NCI-H748 treated with DMSO at 0.1 percent for 48 hours (cell line): ENCODE results near the gene GPR39.

Experiments
- DNase-seq: peaks from one replicate; lab custom pipeline; 2025; lab: John Stamatoyannopoulos, UW

Gene GPR39

DNA sequence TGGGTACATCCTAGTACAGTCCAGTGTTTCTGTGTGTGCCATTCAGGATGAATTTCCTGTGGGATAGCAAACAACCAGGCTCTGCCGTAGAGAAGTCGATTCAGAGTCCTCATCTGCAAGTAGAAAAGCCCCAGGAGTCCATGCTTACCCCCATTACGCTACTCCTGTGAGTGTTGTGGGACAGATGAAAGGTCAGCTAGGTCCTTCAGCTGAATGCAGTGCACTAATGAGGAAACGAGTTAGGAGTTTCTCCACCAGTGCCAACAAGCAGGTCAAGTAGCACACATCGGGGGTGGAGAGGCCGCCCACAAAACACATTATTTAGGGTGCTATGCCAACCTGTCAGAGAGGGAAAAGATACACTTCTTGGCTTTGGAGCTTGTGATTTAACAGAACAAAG lies 2.5 kb upstream of the GPR39 start:
- DNase-seq = no peak

DNA sequence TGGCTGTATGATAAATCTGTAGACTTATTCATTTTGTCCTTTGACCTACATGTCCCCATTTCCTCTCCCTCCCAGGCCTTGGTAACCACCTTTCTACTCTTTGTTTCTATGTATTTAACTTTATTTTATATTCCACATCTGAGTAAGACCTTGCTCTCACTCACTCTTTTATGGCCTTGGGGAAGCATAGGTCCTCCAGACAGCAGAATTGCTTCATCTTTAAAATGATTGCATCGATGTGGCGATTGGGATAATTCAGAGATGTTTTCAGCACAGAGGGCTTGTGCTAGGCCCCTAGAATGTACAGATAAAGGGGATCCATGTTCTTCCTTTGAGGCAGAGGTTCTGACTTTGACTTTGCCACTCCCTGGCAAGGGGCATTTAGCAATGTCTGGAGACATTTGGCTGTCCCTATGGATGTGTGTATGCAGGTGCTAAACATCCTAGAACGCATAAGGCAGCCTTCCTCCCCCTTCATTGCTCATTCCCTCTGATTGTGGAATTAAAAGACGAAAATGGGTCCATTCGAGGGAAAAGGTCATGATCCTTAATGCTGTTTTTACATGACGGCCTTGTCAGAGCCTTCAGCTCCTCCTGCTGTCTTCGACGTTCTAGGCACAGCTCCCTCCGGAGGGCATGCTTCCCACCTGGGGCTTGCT lies 1.2 kb upstream of the GPR39 start:
- no peak for DNase-seq

DNA sequence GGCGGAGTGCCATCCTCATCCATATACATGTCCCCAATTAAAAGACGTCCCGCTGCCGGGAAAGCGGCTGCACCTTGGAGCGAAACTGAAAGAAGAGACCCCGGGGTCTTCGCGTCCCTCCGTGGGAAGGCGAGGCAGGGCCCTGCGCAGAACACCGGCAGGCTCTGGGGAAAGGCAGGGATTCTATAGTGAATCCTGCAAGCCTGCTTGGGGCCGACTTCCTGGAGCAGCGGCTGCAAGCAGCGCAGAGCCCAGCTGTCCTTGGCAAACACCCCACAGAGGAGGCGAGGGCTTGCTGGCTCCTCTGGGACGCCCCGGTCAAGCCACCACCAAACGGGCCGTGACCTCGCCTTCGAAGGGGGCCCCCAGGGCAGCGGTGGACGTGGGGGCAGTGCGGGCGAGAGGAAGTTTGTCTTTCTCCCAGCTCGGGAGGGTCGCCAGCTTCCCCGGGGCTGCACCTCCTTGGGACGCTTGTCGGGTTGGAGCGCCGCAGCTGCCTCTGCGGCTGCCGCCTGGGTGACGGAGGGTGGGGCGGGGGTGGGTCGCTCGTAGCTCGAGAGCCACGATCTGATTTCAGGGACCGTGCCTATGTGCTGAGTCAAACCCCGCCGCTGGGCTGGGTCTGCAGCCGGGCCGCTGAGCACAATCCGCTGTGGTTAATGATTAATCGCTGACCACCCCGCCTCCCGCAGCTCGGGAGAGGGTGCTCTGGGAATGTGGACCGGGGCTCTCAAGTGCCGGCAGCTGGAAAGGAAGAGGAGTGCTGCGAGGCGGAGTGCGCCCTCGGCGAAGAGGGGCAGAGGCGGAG lies 486 bp upstream of the GPR39 start:
- peak; percentile 23 for DNase-seq

DNA sequence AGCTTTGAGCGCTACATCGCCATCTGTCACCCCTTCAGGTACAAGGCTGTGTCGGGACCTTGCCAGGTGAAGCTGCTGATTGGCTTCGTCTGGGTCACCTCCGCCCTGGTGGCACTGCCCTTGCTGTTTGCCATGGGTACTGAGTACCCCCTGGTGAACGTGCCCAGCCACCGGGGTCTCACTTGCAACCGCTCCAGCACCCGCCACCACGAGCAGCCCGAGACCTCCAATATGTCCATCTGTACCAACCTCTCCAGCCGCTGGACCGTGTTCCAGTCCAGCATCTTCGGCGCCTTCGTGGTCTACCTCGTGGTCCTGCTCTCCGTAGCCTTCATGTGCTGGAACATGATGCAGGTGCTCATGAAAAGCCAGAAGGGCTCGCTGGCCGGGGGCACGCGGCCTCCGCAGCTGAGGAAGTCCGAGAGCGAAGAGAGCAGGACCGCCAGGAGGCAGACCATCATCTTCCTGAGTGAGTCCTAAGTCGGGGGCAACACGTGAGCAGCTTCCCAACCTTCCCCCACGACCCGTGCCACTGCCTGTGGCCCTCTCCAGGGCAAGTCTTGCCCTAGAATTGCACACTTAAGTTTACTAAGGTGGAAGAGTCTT lies 928 bp downstream of the GPR39 start:
- no peak for DNase-seq

DNA sequence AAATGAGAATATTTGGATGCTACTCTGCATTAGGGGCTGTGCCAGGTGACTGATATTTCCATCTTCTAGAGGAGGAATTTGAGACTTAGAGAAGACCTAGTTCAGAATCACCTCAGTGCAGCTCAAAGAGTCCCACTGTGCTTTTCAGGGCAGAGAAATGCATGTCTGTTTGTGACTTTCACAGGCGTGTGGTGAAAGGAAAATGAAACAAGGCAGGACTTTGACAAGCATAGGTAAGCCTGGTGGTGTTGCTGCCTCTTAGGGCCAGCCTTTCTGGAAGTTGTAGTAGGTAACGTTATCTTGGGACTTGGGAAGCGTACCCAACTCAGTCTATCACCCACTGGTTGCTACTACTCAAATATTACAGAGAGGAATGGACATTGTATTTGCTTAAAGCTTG lies 2.6 kb downstream of the GPR39 start:
- no peak for DNase-seq

DNA sequence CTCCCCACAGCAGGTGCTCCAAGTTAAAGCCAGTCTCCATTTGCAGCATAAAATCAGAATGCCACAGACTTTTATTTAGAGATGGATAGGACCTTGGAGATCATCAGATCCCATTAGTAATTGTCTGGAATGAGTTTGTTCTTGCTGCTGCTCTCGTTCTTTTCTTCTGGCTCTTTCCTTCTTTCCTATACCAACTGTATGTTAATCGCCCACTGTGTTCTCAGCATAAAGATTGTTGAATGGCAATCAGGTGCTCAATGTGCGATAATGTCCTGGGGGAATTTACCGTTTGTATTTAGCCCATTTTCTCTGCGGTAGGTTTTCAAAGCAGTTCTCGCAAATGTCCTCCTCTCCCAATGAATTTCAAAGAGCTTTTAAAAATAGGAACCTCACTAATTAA lies 3.3 kb downstream of the GPR39 start:
- no peak for DNase-seq

DNA sequence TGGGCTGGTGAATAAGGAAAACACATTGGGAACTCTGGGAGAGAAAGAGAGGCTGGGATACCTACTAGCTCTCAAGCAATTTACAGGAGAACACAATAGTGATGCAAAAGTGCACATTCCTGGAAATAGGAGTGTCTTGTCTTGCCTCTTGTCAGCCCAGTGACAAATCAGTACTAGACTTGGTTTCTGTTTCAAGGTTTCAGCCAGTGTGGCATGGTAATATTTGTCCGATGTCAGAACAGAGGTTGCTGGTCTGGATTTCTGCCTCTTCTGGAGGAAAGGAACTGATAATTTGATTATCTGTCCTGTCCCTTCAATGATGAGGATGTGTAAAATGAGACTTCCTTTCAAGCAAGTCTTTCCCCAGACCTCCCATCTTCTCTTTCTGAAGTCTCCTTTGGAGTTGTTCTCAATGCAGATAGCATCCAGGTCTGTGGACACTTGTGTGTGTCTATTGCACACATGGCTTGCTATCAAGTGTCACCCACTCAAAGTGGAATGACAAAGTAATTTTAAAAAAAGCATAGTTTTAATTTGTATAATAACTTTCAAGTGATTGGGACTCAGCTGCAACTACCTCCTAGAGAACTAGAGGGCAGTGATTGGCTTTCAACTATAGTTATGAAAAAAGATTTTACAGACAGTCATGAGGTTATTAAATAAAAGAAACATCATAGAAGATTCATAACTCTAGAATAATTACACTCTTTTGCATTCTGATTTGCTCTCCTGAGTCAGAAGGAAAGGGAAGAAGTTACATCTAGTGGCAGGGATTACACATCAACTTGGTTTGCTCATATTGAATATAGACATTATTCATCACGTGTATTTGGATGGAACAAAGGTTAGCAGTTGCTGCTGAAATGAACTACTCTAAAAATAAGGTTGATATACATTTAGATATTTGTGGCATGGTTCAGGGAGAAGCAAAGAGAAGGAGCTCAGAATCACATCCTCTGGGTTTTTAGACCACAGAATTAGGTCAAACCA lies 4.5 kb downstream of the GPR39 start:
- DNase-seq = no peak

DNA sequence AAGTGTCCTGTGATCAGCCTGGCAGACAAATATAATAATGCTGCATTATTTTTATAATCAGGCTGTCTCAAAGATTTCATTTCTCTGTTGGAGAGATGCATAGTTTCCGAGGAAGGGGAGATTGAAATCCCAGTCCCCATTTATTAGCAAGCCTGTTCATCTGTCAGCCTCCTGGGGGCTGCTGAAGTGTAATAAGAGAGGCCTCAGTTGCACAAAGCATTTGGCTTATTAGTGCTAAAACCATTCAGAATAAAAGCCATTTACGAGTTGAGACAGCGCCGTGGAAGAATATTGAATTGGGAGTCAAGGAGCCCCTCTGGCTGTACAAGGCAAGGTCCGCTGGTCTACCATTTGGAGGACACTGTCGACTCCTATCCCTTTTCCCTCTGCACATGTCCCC lies 6.1 kb downstream of the GPR39 start:
- no peak for DNase-seq

DNA sequence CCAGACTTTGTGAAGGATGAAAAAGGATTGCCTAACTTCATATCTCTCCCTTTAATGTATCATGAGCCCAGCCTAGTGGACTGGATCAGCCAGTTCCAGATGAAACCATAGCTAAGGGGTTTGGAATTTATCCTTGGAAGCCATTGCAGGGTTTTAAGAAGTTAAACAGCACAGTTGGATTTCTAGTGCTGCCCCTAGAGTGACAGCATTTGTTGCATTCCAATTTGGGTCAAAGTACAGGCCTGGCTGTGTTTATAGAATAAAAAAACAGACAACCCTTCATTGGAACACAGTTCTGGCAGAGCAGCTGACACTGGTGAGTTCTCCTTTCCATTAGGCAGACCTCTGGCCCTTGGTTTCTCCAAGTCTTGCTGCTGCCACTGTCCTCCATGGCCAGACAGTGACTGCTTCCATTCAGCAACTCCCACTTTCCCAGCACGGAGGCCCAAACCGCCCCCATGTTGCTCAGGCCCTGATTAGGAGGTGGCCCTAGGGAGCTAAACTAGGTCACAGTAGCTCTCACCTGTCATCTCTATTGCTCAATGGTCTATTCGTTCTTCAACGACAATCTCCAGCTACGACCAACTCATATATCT lies 8.0 kb downstream of the GPR39 start:
- no peak for DNase-seq

DNA sequence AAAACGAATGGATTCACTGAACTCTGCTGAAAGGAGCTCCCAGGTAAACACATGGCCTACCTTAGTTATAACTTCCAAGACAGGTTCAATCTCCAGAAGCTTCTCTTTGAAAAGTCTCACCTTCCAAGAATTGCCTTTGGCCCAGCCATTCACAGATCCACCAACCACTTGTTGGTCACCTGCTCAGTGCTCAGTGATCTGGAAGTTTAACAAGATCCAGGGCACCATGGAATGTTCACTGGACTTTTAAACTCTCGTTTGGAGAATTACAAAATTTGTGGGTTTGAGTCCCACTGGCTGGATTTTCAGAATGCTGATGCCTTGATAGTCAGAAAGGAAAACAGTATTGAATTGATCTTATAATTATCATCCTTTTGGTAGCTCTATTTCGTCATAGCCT lies 9.4 kb downstream of the GPR39 start:
- DNase-seq = no peak

DNA sequence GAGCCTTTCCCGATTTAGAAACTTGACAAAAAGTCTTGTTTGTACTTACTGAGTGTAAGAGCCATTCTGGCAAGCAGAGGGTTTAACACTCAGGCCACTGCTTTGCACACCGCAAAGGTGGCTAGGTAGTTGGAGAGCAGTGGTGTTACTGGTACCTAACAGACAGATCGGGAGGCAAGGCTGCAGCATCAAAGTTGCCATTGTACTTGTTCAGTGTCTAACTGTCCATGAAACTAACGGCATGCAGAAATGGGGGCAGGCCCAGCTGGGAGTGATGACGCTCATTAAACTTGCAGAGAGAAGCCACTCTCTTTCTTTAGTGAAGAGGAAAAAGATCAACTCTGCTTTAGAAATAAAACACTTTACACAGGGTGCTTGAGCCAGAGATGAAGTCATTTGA lies 10.1 kb downstream of the GPR39 start:
- no peak for DNase-seq

DNA sequence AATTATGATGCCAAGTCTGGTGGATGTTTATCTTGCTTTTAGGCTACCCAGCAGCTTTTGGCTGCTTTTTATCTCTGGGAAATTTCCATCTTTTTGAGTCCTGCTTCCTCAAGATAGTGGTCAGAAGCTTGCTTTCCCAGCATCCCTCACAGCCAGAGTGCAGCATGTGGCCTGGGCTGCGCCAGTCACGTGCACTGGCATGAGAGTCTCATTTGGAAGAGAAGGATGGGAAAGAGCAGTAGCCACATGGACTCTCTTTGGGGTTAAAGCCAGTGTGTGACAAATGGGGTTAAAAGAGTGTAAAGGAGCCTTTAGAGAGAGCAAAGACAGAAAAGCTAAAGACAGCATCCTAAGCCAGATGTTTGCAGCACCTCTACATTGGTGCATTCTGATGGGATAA lies 12.7 kb downstream of the GPR39 start:
- no peak for DNase-seq

DNA sequence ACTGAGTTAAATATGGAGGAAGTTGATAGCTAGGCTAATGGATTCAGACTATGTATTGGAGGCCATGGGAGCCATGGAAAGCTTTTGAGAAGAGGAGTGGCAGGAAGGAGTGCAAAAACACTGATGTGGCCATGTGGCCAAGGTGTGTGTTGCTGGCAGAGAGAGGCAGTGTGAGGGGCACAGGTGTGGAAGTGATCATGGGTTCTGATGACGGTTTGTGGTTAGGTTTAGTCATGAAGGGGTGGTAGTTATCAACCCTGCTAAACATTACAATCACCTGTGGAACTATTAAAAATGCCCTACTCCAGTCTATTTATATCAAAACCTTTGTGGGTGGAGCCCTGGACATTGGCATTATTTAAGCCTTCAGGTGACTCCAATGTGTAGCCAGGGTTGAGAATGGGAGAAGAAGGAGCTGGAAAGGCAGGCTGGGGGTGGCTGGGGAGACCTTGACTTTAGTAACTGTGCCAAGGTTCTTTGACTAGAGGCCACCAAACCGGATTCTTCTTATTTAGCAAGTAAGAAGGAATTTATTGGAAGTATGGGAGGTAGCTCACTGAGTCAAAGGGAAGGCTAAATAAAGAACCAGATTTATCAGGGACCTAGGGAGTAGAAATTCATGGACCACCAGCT lies 13.5 kb downstream of the GPR39 start:
- no peak for DNase-seq

DNA sequence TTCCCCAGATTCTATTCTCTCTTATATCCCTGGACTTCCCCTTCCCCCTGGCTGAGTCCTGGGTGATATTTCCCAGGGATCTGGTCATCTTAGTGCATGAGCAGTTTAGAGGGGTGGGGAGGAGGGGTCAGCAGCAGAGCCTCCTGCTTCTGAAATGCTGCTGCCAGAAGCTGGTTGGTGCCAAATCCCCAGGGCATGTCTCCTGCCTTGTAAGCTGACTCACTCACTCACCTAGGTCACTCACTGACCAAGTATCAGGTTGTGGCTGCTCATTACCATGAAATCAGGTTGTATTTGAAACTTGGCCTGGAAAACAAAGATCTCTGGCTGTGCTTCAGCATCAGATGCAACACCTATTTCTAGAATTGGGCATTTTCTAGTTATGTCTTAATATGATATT lies 14.3 kb downstream of the GPR39 start:
- DNase-seq = no peak

DNA sequence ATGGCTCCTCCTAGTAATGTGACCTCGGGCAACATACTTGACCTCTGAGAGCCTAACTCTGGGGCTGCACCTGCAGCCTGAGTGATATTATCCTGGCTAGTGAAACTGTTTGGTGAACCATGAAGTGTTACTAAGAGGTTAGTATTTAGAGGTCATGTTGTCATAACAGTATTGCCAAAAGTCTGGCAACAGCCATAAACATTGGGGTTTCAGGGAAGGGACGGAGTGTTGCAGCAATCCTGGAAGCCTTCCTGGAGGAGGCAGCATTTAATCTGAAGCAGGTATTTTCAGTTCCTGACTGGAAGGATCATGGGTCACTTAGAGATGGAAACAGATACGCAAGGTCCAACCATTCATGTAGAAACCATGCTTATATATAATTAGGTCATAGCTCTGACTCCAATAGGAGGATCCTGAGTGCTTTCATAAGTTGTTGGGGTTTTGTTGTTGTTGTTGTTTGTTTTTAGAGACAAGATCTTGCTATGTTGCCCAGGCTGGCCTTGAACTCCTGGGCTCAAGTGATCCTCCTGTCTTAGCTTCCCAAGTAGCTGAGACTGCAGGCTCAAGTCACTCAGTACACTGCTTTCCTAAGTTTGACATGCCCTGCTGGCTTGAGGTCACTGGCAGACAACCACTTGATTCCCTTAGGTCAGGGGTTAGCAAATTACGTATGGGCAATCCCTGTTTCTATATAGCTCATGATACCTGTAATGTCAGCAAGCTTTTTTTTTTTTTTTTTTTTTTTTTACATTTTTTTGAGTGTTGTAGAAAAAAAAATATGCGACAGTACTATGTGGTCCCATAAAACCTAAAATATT lies 21.5 kb downstream of the GPR39 start:
- no peak for DNase-seq

DNA sequence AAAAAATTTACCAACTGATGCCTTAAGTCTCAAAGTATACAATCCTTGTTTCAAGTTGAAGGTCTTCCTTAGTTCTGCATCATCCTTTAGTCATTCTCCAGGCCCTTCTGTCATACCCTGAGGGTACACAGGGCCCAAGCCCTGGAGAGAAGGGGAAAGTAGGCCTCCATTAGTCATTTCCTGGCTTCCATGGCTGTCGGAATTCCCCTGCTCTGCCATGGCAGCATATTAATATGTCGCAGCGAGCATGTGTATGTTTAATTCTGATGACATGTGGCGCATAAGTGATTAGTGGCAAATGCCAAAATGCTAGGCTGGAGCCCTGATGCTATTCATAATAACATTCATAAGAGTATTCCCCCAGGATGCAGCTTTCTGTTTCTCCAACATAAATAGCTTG lies 22.1 kb downstream of the GPR39 start:
- no peak for DNase-seq

DNA sequence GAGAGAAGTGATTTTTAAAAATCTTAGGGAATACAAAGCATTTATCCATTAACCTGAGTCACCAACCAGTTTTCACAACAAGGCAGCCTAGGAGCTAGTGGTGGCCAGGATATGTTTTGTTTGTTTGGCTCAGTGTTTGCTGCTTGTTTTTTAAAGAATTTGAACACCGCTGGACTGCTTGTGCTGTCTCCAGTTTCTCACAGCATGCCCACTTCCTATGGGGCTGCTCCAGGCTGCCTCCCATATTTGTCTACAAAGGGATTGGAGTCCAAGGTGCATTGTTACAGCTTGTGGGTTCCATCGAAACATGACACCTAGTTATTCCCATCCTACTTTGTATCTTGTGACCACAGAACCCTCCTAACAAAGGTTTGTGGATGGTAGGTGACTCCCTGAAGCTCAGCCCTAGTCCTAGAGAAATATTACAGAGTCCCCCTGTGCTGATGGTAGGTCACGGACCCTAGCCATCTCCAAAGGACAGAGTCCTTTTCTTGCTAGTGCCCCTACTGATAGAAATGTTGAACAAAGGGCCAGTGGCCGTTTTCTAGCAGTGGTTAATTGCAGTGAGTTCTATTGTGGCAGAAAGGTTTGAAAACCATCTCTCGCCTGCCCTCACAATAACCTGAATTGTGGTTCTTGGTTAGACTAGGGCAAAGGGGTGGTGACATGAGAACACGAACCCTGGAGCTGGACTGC lies 23.2 kb downstream of the GPR39 start:
- DNase-seq = peak; percentile 6

DNA sequence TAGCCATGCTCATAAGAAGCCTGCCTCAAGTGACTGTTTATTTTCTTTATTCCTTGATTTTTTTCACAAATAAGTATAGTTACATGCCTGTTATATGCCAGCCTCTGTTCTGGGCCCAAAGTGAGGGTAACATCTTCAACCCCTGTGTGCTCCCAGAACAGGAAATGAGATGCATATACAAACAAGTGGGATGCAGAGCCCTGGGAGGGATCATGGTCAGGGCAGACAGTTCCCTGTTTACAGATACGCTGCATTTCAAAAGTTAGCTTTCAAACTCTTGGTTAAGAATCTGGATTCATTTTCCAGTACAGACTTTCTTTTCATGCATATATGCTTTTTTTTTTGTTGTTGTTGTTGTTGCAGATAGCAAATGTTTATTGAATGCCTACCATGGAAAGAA lies 24.4 kb downstream of the GPR39 start:
- DNase-seq = no peak

DNA sequence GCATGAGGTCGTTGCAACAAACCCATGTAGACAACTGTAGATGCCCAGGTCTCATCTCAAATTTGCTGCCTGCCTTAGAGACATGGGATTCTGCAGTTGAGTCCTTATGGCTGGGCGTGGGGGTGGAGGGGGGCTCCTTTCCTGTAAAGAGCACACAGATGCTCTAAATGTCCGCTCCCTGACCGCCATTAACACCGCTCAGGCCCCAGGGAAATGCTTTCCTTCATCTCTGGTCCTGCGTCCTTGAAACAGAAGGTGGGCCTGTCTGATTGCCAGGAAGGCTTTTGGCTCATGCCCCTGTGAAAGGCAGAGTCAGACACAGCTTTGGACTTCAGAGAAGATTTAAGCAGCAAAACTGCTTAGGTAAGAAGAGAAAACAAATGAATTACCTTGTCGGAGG lies 25.7 kb downstream of the GPR39 start:
- DNase-seq = no peak

DNA sequence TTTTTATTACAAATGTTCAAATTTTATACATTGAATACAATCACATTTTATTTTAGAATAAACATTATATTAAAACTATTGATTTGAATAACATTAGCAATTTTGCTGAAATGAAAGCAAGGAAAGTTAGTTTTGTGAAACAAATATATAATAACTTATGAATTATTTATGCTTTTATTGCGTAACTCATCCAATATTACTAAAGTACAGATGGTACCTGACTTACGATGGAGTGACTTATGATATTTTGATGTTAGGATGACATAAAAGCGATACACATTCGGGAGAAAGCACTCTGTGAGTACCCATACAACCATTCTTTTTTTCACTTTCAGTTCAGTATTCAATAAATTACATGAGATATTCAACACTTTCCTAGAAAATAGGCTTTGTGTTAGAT lies 26.5 kb downstream of the GPR39 start:
- DNase-seq = no peak
